SKM-1 (cell line): ENCODE data around the gene TUBA1C.
"Not testable (repeated sequence)": the region's sequence is repeated elsewhere in the genome, so short reads cannot be mapped to it uniquely, and the experiment has no call there.

Experiments
- DNase-seq: peaks from one replicate; lab custom pipeline; 2025; ENCODE audit not compliant: unreplicated experiment; lab: John Stamatoyannopoulos, UW

The TUBA1C gene

DNA sequence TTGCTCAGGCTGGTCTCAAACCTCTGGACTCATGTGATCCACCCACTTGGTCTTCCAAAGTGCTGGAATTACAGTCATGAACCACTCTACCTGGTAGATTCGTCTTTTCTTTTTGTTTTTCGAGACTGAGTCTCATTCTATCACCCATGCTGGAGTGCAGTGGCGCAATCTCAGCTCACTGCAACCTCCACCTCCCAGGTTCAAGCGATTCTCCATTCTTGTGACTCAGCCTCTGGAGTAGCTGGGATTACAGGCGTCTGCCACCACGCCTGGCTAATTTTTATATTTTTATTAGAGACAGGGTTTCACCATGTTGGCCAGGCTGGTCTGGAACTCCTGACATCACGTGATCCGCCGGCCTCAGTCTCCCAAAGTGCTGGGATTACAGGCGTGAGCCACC lies 9.4 kb upstream of the TUBA1C start:
- not testable (repeated sequence) for DNase-seq

DNA sequence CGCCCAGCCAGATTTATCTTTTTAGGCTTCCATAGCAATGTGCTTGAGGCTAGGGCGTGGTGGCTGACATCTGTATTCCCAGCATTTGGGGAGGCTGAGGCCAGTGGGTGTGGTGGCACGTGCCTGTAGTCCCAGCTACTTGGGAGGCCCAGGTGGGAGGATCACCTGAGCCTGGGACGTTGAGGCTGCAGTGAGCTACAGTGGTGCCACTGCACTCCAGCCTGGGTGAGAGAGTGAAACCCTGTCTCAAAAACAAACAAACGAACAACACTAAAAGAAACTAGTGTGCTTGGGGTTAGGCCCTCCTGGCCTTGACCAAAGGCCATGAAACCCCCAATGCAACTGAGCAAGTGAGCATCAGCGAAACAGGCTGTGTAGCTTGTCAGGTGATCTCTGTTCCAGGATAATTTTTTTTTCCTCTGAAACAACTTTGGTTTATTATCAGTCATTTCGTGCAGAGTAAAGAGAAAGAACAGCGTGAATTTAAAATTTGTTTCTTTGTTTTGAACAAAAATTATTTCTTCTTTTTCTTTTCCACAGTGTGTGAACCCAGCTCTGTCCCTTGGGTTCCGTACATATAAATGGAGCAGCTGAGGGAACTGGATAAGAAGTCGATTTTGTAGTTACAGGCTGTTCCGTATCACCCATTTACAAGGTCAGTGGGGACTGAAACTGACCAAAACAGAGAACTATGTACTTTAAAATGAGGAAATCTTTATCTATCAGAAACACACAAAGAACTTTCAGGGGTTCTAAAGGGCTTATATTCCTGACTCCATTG lies 8.8 kb upstream of the TUBA1C start:
- no peak for DNase-seq

DNA sequence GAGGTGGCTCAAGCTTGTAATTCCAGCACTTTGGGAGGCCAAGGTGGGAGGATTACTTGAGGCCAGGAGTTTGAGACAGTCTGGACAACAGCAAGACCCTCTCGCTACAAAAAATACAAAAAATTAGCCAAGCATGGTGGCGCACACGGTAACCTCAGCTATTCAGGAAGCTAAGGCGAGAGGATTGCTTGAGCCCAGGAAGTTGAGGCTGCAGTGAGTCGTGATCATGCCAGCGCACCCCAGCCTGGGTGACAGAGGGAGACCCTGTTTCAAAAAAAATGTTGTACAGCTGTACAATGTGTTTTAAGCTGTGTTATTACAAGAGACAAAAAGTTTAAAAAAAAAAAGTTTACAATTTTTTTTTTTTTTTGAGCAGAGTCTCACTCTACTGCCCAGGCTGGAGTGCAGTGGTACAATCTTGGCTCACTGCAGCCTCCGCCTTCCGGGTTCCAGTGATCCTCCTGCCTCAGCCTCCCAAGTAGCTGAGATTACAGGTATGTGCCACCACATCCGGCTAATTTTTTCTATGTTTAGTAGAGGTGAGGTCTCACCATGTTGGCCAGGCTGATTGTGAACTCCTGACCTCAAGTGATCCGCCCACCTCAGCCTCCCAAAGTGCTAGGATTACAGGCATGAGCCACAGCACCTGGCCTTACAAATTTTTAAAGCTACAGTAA lies 7.2 kb upstream of the TUBA1C start:
- DNase-seq = not testable (repeated sequence)

DNA sequence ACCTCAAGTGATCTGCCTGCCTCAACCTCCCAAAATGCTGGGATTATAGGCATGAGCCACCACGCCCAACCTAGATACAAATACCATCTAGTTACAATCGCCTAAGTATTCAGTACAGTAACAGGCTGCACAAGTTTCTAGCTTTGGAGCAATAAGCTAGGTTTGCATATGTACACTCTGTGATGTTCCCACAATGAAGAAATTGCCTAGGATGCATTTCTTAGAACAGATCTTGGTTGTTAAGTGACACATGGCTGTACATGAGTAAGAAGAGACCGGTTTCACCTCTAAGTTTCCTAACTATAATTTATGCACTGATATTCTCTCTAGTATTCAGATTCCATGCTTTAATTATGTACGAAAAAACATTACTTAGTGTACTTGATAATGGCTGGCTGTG lies 5.4 kb upstream of the TUBA1C start:
- DNase-seq = no peak

DNA sequence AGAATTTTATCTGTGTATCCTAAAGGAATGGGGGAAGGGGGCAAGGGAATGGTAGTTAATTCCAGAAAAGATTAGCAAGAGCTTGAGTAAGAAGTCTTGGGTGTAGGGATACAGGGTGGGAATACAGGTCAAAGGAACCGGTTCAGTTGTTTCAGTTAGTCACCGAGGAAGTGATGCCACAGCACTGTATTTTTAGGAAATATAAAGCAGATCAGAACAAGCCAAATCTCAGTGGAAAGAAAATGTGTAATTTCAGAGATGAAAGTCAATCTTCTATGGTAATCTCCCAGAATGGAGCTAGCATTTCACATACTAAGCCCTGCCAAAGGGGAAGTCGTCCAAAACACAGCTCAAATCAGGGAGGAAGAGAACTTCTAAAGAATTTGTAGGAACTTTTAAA lies 4.7 kb upstream of the TUBA1C start:
- DNase-seq = no peak

DNA sequence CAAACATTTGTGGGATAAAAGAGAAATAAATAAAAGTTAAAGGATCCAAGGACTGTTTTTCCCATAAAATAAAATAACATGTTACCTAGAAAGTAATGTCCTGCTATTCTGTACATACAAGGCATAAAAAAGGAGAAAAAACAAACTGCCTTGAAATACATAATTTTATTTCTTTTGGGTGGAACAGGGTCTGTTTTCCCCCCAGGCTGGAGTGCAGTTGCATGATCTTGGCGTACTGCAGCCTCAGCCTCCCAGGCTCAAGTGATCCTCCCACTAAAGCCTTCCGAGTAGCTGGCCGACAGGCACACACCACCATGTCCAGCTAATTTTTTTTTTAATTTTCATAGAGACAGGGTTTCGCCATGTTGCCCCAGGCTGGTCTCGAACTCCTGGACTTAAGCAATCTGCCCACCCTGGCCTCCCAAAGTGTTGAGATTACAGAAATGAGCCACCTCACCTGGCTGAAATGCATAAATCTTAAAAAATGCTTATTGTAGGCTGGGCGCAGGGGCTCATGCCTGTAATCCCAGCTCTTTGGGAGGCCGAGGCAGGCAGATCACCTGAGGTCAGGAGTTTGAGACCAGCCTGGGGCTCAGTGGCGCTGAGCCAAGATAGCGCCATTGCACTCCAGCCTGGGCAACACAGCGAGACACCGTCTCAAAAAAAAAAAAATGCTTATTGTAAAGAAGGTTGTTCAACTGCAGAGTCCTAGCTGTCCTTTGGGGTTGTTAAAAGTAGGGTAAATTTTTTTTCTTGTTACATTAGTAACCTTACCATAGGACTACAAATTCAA lies 4.1 kb upstream of the TUBA1C start:
- DNase-seq = no peak

DNA sequence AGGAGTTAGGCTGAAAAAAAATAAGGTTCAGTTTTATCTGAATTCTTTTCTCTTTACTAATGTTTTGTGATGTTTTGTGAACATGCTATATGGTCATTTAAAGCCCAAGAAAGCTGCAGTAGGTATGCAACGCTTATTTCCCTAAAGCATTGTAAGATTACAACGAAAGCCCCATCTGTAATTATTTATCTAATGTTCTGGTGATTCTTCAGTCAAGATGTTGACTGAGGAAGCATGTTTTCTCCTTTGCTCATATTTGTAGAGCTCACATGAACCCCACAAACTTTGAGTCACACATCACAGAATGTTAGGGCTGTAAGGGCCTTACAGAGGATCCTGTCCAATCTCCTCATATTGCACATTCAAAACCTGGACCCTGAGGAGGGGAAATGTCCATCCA lies 3.2 kb upstream of the TUBA1C start:
- no peak for DNase-seq

DNA sequence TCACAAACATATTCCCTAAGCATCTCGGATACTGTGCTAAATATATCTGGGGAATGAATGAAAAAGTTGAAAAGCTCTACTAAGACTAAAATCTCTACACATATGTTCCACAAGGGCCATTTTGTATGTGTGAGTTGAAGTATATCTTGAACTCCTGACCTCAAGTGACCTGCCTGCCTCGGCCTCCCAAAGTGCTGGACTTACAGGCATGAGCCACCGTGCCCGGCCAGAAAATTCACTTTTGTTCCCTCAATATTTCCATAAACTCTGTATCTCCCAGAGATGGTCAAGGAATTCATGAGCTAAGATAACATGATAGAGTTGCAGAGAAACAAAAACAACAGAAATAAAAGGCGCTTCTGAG lies 1.5 kb upstream of the TUBA1C start:
- no peak for DNase-seq

DNA sequence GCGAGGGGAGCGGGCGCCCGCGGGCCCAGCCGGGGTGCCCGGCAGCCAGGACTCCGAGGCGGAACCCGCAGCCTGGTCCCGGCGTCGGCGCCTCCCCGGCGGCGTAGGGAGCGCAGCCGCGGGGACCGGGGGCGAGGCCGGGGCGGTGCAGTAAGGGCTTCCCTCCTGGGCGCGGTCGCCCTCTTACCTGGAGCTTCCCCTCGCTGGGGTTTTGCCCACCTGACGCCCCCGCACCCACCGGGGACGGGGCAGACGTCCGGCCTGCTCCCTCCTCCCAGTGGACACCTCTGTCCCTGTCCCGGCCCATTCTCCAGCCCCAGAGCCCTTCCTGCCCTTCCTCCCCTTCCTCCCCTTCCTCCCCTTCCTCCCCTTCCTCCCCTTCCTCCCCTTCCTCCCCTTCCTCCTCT lies 413 bp upstream of the TUBA1C start:
- no peak for DNase-seq

DNA sequence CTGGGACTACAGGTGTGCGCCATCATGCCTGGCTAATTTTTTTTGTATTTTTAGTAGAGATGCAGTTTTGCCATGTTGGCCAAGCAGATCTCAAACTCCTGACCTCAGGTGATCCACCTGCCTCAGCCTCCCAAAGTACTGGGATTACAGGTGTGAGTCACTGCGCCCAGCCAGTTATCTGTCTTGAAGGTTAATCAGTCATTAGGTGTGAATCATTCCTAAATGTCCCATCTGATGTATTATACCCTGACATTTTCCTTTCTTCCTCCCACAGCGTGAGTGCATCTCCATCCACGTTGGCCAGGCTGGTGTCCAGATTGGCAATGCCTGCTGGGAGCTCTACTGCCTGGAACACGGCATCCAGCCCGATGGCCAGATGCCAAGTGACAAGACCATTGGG lies 4.3 kb downstream of the TUBA1C start:
- DNase-seq = not testable (repeated sequence)

DNA sequence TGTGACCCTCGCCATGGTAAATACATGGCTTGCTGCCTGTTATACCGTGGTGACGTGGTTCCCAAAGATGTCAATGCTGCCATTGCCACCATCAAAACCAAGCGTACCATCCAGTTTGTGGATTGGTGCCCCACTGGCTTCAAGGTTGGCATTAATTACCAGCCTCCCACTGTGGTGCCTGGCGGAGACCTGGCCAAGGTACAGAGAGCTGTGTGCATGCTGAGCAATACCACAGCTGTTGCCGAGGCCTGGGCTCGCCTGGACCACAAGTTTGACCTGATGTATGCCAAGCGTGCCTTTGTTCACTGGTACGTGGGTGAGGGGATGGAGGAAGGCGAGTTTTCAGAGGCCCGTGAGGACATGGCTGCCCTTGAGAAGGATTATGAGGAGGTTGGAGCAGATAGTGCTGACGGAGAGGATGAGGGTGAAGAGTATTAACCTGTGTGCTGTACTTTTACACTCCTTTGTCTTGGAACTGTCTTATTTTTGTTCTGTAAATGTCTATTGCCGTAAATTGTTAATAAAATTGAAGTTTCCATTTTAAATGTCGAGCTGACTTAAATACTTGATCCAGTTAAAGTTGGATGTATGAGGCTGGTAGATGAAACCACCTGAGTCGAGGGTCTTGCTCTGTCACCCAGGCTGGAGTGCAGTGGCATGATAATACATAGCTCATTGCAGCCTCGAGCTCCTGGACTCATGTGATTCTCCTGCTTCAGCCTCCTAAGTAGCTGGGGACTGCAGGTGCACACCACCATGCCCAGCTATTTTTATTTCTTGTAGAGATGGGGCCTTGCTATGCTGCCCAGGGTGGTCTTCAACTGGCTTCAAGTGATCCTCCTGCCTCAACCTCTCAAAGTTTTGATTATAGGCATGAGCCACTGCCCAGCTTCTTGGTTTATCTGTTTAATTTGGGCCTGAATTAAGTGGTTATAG lies 8.2 kb downstream of the TUBA1C start:
- DNase-seq = no peak

DNA sequence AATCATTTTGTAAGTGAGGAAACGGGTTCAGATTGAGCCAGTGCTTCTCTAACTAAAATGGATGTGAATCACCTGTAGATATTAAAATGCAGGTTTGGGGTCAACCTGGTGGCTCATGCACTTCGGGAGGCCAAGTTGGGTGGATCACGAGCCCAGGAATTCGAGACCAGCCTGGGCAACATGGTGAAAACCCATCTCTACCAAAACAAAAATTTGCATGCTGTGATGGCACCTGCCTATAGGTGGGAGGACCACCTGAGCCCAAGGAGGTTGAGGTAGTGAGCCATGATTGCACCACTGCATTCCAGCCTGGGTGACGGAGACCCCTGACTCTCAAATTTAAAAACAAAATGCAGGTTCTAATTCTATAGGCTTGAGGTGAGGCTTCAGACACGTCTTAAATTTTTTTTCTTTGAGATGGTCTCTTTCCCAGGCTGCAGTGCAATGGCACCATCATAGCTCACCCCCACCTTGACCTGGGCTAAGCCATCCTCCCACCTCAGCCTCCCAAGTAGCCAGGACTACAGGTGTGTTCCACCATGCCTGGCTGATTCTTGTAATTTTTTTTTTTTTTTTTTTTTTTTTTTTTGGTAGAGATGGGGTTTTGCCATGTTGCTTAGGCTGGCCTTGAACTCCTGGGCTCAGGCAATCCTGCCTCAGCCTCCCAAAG lies 9.0 kb downstream of the TUBA1C start:
- no peak for DNase-seq

DNA sequence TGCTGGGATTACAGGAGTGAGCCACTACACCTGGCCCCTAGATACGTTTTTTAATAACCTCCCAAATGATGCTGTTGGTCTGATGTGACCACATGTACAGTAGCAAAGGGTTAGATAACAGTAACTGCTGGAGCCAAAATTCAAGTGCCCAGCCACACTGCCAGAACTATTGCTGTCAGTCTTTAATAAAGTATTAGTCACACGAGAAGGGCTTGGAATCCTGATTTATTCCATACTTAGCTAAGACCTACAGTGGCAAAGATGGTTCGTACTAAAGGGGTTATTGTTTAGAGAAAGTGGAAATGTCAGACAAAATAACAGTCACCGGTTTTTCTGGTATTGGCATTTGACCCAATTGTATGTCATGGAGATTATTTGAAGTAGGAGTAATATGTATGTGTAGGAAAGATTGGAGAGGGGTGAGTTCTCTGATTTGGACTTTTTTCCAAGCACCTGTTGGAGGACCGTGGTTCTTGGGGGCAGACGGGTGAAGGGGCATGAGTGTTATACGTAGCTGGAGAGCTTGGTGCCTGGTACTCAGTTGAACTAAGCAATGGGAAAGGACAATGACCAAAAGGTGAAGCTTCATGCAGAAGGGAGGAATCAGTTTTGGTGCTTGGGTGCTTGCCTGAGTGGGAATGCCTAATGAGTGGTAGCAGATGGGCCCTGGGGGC lies 9.7 kb downstream of the TUBA1C start:
- DNase-seq = no peak

DNA sequence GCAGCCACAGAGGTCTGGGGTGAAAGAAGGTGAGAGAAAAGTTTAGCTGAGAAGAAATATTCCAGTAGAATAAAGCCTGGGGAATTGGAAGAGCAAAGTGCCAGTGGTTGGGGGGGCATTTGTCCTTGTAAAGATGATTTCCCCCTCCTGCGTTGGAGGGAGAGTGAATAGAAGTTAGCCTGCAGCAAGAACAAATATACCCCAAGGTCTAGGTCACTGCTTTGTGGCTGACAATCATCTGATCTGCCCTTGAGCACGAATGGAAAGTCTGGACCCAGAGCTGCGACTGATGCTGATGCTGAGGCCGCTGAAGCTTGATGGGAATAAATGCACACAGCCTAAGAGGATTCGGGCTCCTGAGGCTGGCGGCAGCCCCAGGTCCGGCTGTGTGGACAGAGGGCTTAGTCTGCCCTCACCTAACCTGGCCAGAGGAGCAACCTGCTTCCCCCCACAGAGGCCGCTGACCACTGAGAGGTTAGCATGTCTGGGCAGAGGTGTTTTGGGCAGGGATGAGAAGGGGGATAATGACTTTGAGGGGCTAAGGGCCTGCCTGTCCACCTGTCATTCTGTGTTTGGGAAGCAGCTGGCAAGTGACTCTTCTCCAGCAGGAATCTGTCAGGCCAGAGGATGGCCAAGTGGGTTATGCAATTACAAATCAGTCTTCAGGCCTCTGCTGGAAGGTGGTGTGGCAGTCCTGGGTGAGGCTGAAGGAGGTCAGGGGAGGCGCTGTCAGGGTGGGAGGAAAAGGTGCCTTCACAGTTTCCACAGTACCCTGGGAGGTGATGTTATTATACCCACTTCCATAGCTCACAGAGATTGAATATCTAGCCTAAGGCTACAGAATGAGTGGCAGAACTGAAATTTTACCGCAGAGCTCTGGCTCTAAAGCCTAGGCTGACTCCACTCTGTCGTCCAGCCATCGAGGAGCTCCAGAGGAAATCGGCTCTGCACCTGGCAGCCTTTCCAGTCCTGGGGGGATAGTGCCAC lies 11.7 kb downstream of the TUBA1C start:
- no peak for DNase-seq

DNA sequence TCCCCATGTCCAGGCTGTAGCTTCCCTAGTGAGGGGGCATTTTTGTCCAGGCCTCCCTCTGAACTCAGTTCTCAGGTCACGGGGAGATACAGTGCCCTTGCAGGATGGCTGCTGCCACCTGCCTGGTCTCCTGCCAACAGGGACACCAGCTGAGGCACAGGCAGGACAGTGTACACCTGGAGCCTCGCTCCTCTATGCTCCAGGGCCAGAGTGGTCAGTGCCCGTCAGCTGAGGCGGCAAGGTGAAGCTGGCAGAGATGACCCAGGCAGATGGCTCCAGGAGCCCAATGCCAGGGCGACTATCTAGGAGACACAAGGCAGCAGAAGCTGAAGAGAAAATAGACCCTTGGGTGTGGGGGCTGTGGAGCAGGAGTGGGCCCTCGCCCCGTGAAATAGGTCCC lies 12.6 kb downstream of the TUBA1C start:
- DNase-seq = no peak

DNA sequence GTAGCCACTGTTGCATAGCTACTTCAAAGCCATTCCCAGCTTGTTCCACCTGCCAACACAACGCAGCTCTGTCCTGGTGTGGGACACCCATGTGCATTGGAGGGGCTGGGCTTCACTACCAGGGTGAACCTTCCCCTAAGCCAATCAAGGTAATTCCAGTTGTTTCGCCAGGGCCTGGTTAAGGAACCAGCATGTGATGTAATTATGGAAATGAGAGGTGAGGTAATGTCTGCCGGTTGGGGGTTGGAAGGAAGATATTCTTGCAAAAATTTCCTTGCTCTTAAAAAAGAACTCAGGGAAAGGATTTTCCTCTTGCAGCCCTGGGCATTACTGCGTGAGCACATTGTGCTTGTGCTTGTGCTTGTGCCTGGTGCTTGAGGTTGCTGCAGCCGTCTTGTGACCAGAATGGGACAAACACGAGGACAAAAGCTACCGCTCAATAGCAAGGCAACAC lies 14.9 kb downstream of the TUBA1C start:
- peak; percentile 60 for DNase-seq

DNA sequence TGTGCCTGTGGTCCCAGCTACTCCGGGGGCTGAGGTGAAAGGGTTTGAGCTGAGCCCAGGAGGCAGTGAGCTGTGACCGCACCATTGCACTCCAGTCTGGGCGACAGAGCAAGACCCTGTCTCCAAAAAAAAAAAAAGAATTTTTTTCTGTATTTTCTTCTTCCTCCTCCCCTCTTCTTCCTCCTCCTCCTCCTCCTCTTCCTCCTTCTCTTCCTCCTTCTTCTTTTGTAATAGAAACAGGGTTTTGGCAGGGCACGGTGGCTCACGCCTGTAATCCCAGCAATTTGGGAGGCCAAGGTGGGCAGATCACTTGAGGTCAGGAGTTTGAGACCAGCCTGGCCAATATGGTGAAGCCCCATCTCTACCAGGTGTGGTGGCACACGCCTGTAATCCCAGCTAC lies 15.7 kb downstream of the TUBA1C start:
- not testable (repeated sequence) for DNase-seq

DNA sequence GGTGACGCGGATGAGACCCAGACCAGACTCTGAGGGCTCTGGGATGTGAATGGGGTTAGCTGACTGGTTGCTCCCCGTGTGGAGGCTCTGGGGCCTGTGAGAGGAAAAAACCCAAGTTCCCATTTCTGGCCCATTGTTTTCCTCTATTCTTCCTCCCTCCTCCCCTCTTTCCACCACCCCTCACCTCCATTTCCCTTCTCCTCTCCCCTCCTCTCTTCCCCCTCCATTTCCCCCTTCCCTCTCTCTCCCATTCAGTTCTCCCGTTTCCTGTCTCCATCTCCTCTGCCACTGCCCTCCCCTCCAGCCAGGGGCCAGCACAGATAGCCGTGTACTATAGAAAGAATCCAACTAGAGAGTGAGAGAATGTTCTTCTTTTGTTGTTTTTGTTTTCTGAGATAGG lies 17.4 kb downstream of the TUBA1C start:
- no peak for DNase-seq
